ENCODE results near the gene KCNQ1.

The KCNQ1 gene

GRCh38 chr11:2448661-2449547 is 4.1 kb downstream of the KCNQ1 start:
- no peaks in the 10 kb centered on the region for H3K27me3 ChIP-seq (ENCODE audit: insufficient read depth, low read length, poor library complexity, severe bottlenecking)
- H3K9ac ChIP-seq (ENCODE audit: low read depth, low read length, poor library complexity, severe bottlenecking) = no peak overlapping the region
- no peaks in the 10 kb centered on the region for H3K9me2 ChIP-seq (replicated peaks; ENCODE audit: low read depth, low read length)
- no peak for TF ChIP-seq CTCF (conservative IDR thresholded peaks at IDR 0.05; ENCODE audit: low read length)
- no peak for TF ChIP-seq EZH2phosphoT487 (IDR thresholded peaks at IDR 0.05; ENCODE audit: borderline replicate concordance)
- no peak overlapping the region for H3K4me3 ChIP-seq (ENCODE audit: low read length, poor library complexity, severe bottlenecking)
- no peaks in the 10 kb centered on the region for H3K9me3 ChIP-seq (ENCODE audit: insufficient read depth, low read depth, low read length)
- H3F3A ChIP-seq (ENCODE audit: low read depth) = no peaks in the 10 kb centered on the region
- no peak overlapping the region for H2AFZ ChIP-seq (ENCODE audit: low read length)
- H3K4me2 ChIP-seq (ENCODE audit: low read depth, low read length, poor library complexity, severe bottlenecking) = no peak overlapping the region
- no peaks in the 10 kb centered on the region for H4K20me1 ChIP-seq (ENCODE audit: insufficient read depth, low read length, poor library complexity, severe bottlenecking)
- no peaks in the 10 kb centered on the region for H3K36me3 ChIP-seq (ENCODE audit: insufficient read depth, low read length)
- no peaks in the 10 kb centered on the region for H3K79me2 ChIP-seq (ENCODE audit: insufficient read depth, low read length)
- no peaks in the 10 kb centered on the region for H3K4me1 ChIP-seq (ENCODE audit: insufficient read depth, low read length, poor library complexity, severe bottlenecking)

DNA sequence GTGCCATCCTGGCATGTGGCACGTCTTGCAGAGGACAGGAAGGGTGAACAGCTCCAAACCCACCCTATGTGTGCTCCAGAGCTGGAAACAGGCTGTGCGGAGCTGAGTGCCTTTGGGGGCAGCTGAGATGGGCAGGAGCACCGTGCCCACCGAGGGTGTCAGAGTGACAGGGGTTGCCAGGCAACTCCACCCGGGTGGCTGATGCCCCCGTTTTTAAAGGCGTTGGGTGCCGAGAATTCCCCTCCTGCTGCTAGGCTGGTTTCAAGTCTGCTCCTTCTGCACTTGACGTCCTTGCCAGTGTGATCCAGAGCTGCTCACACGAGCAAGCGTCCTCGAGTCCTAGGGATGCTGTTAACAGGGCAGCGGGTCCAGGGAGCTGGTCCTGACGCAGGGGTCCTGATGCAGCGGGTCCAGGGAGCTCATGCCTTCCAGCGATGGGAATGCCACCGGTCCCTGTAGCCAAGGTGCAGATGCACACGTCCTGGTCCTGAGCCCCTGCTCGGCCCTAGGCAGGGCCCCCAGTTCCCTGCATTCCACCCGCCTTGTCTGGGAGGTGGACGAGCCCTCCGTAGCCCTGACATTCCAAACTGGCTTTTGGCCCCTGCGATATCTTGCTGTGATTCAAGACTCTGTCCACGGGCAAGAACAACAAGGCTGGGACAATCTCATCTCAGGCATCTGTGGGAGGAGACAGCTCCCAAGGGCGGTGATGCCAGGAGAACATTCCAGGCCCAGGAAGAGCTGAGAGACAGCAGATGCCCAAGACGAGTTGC is 4.9 kb downstream of the KCNQ1 start:
- Histone ChIP-seq H3K9ac (ENCODE audit: low read depth, low read length, poor library complexity, severe bottlenecking) (no peak overlapping the region), H3K4me2 (ENCODE audit: low read depth, low read length, poor library complexity, severe bottlenecking) (no peak overlapping the region), H3K27me3 (ENCODE audit: insufficient read depth, low read length, poor library complexity, severe bottlenecking) (no peaks in the 10 kb centered on the region), H3K9me3 (ENCODE audit: insufficient read depth, low read depth, low read length) (no peaks in the 10 kb centered on the region), H4K20me1 (ENCODE audit: insufficient read depth, low read length, poor library complexity, severe bottlenecking) (no peaks in the 10 kb centered on the region), H3K36me3 (ENCODE audit: insufficient read depth, low read length) (no peaks in the 10 kb centered on the region), H3K4me3 (ENCODE audit: low read length, poor library complexity, severe bottlenecking) (no peak overlapping the region), H3K4me1 (ENCODE audit: insufficient read depth, low read length, poor library complexity, severe bottlenecking) (no peaks in the 10 kb centered on the region), H2AFZ (ENCODE audit: low read length) (no peak overlapping the region), H3K9me2 (replicated peaks; ENCODE audit: low read depth, low read length) (no peaks in the 10 kb centered on the region), H3K79me2 (ENCODE audit: insufficient read depth, low read length) (no peaks in the 10 kb centered on the region), H3F3A (ENCODE audit: low read depth) (no peaks in the 10 kb centered on the region)
- TF ChIP-seq CTCF (conservative IDR thresholded peaks at IDR 0.05; ENCODE audit: low read length) (no peak), EZH2phosphoT487 (IDR thresholded peaks at IDR 0.05; ENCODE audit: borderline replicate concordance) (no peak)

GRCh38 chr11:2450321-2451041 is 5.7 kb downstream of the KCNQ1 start:
- H3K36me3 ChIP-seq (ENCODE audit: insufficient read depth, low read length) = no peaks in the 10 kb centered on the region
- no peaks in the 10 kb centered on the region for H3K79me2 ChIP-seq (ENCODE audit: insufficient read depth, low read length)
- TF ChIP-seq EZH2phosphoT487 (IDR thresholded peaks at IDR 0.05; ENCODE audit: borderline replicate concordance) = no peak
- no peak for TF ChIP-seq CTCF (conservative IDR thresholded peaks at IDR 0.05; ENCODE audit: low read length)
- no peaks in the 10 kb centered on the region for H3K4me1 ChIP-seq (ENCODE audit: insufficient read depth, low read length, poor library complexity, severe bottlenecking)
- H3K4me2 ChIP-seq (ENCODE audit: low read depth, low read length, poor library complexity, severe bottlenecking) = no peak overlapping the region
- no peak overlapping the region for H3K9ac ChIP-seq (ENCODE audit: low read depth, low read length, poor library complexity, severe bottlenecking)
- no peaks in the 10 kb centered on the region for H3K9me2 ChIP-seq (replicated peaks; ENCODE audit: low read depth, low read length)
- H3K9me3 ChIP-seq (ENCODE audit: insufficient read depth, low read depth, low read length) = no peaks in the 10 kb centered on the region
- no peak overlapping the region for H2AFZ ChIP-seq (ENCODE audit: low read length)
- H3K4me3 ChIP-seq (ENCODE audit: low read length, poor library complexity, severe bottlenecking) = no peak overlapping the region
- H3F3A ChIP-seq (ENCODE audit: low read depth) = no peaks in the 10 kb centered on the region
- H3K27me3 ChIP-seq (ENCODE audit: insufficient read depth, low read length, poor library complexity, severe bottlenecking) = no peaks in the 10 kb centered on the region
- H4K20me1 ChIP-seq (ENCODE audit: insufficient read depth, low read length, poor library complexity, severe bottlenecking) = no peaks in the 10 kb centered on the region

All from Loucy (cell line).